GM19240 (cell line): ENCODE data around the gene JAML.
A peak's percentile ranks its signal among the peaks of the same experiment; 100 is the strongest.

Experiments
- DNase-seq: peaks from one replicate; pipeline ENCODE4 v3.0.0; 2011; ENCODE audit warnings: low spot score; ENCODE audit not compliant: insufficient read length

Gene JAML

GRCh38 chr11:118215765-118216164 is 9.0 kb downstream of the JAML start:
- DNase-seq = no peak

- no peak for DNase-seq
These were observed 9.5 kb downstream of the JAML start for GRCh38 chr11:118215262-118215661.

GRCh38 chr11:118214210-118214914 is 10.4 kb downstream of the JAML start:
- no peak for DNase-seq

GRCh38 chr11:118213781-118214180 is 11.0 kb downstream of the JAML start:
- no peak for DNase-seq

GRCh38 chr11:118213201-118213600 is 11.6 kb downstream of the JAML start:
- DNase-seq = no peak

- no peak for DNase-seq
These were observed 12.0 kb downstream of the JAML start for GRCh38 chr11:118212781-118213191.

GRCh38 chr11:118212131-118212725 is 12.6 kb downstream of the JAML start:
- DNase-seq = no peak

- no peak for DNase-seq
These were observed 13.8 kb downstream of the JAML start for GRCh38 chr11:118211006-118211405.

GRCh38 chr11:118210323-118210722 is 14.5 kb downstream of the JAML start:
- no peak for DNase-seq

- DNase-seq = no peak
These were observed 15.8 kb downstream of the JAML start for GRCh38 chr11:118209033-118209432.

- DNase-seq = no peak
These were observed 17.7 kb downstream of the JAML start for GRCh38 chr11:118207079-118207478.

GRCh38 chr11:118206391-118207031 is 18.3 kb downstream of the JAML start:
- DNase-seq = no peak

GRCh38 chr11:118205606-118206378 is 19.0 kb downstream of the JAML start:
- no peak for DNase-seq

- DNase-seq = no peak
These were observed 22.0 kb downstream of the JAML start for GRCh38 chr11:118202599-118203422.

- DNase-seq = no peak
These were observed 22.8 kb downstream of the JAML start for GRCh38 chr11:118201966-118202365.

- DNase-seq = no peak
These were observed 23.7 kb downstream of the JAML start for GRCh38 chr11:118200901-118201680.

- DNase-seq = no peak
These were observed 24.3 kb downstream of the JAML start for GRCh38 chr11:118200497-118200896.

GRCh38 chr11:118199135-118199534 is 25.7 kb downstream of the JAML start:
- DNase-seq = no peak

- peak; percentile 44 for DNase-seq
These were observed 26.4 kb downstream of the JAML start for GRCh38 chr11:118198370-118198769.
